ENCODE measurements around the gene PTPRK.

Gene PTPRK

GRCh38 chr6:128168244-128168643, 352.2 kb downstream of the PTPRK start:
- POLR2A ChIA-PET: no interaction called here
- CTCF ChIA-PET: no interaction called here
- no peak for DNase-seq (ENCODE audit: extremely low spot score)
- TF ChIP-seq CTCF (IDR thresholded peaks at IDR 0.05; ENCODE audit: control extremely low read depth, extremely low read depth, low read depth, missing control alignments): no peak

- POLR2A ChIA-PET: no interaction called here
- CTCF ChIA-PET: no interaction called here
- no peak for TF ChIP-seq CTCF (IDR thresholded peaks at IDR 0.05; ENCODE audit: control extremely low read depth, extremely low read depth, low read depth, missing control alignments)
These were observed 352.8 kb downstream of the PTPRK start for GRCh38 chr6:128167552-128167951.

GRCh38 chr6:128164254-128164653, 356.1 kb downstream of the PTPRK start:
- DNase-seq (ENCODE audit: extremely low spot score): no peak
- ChIA-PET POLR2A (no interaction called here), CTCF (no interaction called here)
- TF ChIP-seq CTCF (IDR thresholded peaks at IDR 0.05; ENCODE audit: control extremely low read depth, extremely low read depth, low read depth, missing control alignments): no peak

More at GRCh38 chr6:128167552-128167951, 352.8 kb downstream of the PTPRK start:
- no peak for DNase-seq (ENCODE audit: extremely low spot score)

GRCh38 chr6:128162423-128162822, 358.0 kb downstream of the PTPRK start:
- no peak for DNase-seq (ENCODE audit: extremely low spot score)
- no peak for TF ChIP-seq CTCF (IDR thresholded peaks at IDR 0.05; ENCODE audit: control extremely low read depth, extremely low read depth, low read depth, missing control alignments)
- ChIA-PET CTCF (no interaction called here), POLR2A (no interaction called here)

GRCh38 chr6:128161839-128162238, 358.6 kb downstream of the PTPRK start:
- TF ChIP-seq CTCF (IDR thresholded peaks at IDR 0.05; ENCODE audit: control extremely low read depth, extremely low read depth, low read depth, missing control alignments): no peak
- DNase-seq (ENCODE audit: extremely low spot score): no peak
- POLR2A ChIA-PET: no interaction called here
- CTCF ChIA-PET: no interaction called here

GRCh38 chr6:128161263-128161662, 359.1 kb downstream of the PTPRK start:
- DNase-seq (ENCODE audit: extremely low spot score): no peak
- ChIA-PET CTCF (no interaction called here), POLR2A (no interaction called here)
- no peak for TF ChIP-seq CTCF (IDR thresholded peaks at IDR 0.05; ENCODE audit: control extremely low read depth, extremely low read depth, low read depth, missing control alignments)

- CTCF ChIA-PET: no interaction called here
- no peak for DNase-seq (ENCODE audit: extremely low spot score)
- no peak for TF ChIP-seq CTCF (IDR thresholded peaks at IDR 0.05; ENCODE audit: control extremely low read depth, extremely low read depth, low read depth, missing control alignments)
- POLR2A ChIA-PET: no interaction called here
These were observed 361.9 kb downstream of the PTPRK start for GRCh38 chr6:128158496-128158895.

Measured in GM10248 (cell line).